SK-N-SH treated with all-trans-retinoic acid at 6 μM for 48 hours (cell line): ENCODE results near the gene CNPPD1.

Source experiments
- CSDC2 ChIP-seq: fragments of 250-450 bp; sonication (Bioruptor Pico); IDR thresholded peaks from 2 replicates; pipeline ENCODE4 v1.5.0; 2020; ENCODE audit warnings: mild to moderate bottlenecking, moderate library complexity
- CSRNP3 ChIP-seq: fragments of 250-450 bp; sonication (Bioruptor Pico); IDR thresholded peaks from 2 replicates; pipeline ENCODE4 v1.5.1; 2021; ENCODE audit warnings: mild to moderate bottlenecking, moderate library complexity
- PATZ1 ChIP-seq: fragments of 250-450 bp; sonication (Bioruptor Pico); IDR thresholded peaks from 2 replicates; pipeline ENCODE4 v1.8.0; 2020; ENCODE audit warnings: mild to moderate bottlenecking, moderate library complexity, borderline replicate concordance
- RARB ChIP-seq: fragments of 250-450 bp; sonication (Bioruptor Pico); IDR thresholded peaks from 2 replicates; pipeline ENCODE4 v1.8.0; 2021; ENCODE audit warnings: mild to moderate bottlenecking, moderate library complexity
- SNAI2 ChIP-seq: fragments of 250-450 bp; sonication (Bioruptor Pico); IDR thresholded peaks from 2 replicates; pipeline ENCODE4 v1.5.0; 2020; ENCODE audit warnings: mild to moderate bottlenecking, moderate library complexity
- TOX ChIP-seq: fragments of 250-450 bp; sonication (Bioruptor Pico); IDR thresholded peaks from 2 replicates; pipeline ENCODE4 v1.8.0; 2021; ENCODE audit warnings: mild to moderate bottlenecking, moderate library complexity, borderline replicate concordance
- ZFP3 ChIP-seq: fragments of 250-450 bp; sonication (Bioruptor Pico); IDR thresholded peaks from 2 replicates; pipeline ENCODE4 v1.5.0; 2020; ENCODE audit warnings: mild to moderate bottlenecking, moderate library complexity

GRCh38 chr2:219223831-219224610, 47.3 kb upstream of the CNPPD1 start:
- TF ChIP-seq CSRNP3 (no peak), RARB (CRISPR knock-in tag) (no peak), PATZ1 (CRISPR knock-in tag) (no peak), SNAI2 (no peak), ZFP3 (CRISPR knock-in tag) (no peak), CSDC2 (CRISPR knock-in tag) (no peak), TOX (CRISPR knock-in tag) (no peak)
